Heart left ventricle (tissue), 16 donors: Measurements from ENCODE around the gene SNAPC2. TPM values are rescaled to one million over a fixed set of nuclear protein-coding genes. Genes with fewer than 3 reads are reported as not detected.

Experiments used
- ATAC-seq, 4 donors: fragments of 200-7000 bp; cut with Tn5 transposase; one replicate each; pipeline ENCODE4 v1.9.1; 2020 to 2022; ENCODE audit warnings: moderate library complexity in 4 of 4, mild to moderate bottlenecking in 3 of 4, moderate number of reproducible peaks in 1 of 4
- DNase-seq, 5 donors: peaks; one replicate each; pipeline ENCODE4 v3.0.0-alpha.2; 2020
- H3K27ac ChIP-seq, 12 donors: fragments of 200-600 bp; sonication (generic) in 4 of 12; one replicate each; pipeline versions ENCODE4 v1.5.0 to v1.8.0; 2016 to 2022; ENCODE audit warnings: mild to moderate bottlenecking in 2 of 12
- H3K27me3 ChIP-seq, 9 donors: fragments of 200-600 bp; sonication (generic) in 2 of 9; one replicate each; pipeline versions ENCODE4 v1.5.1 to v1.8.0; 2016 to 2022; ENCODE audit warnings: mild to moderate bottlenecking in 3 of 9
- H3K36me3 ChIP-seq, 9 donors: fragments of 200-600 bp; sonication (generic) in 2 of 9; one replicate each; pipeline versions ENCODE4 v1.5.0 to v1.8.0; 2018 to 2022; ENCODE audit warnings: mild to moderate bottlenecking in 2 of 9
- H3K4me1 ChIP-seq, 12 donors: fragments of 200-600 bp; sonication (generic) in 4 of 12; one replicate each; pipeline versions ENCODE4 v1.5.0 to v1.8.0; 2016 to 2022; ENCODE audit warnings: mild to moderate bottlenecking in 3 of 12
- H3K4me3 ChIP-seq, 12 donors: fragments of 200-600 bp; sonication (generic) in 4 of 12; one replicate each; pipeline versions ENCODE4 v1.5.0 to v1.8.0; 2017 to 2022; ENCODE audit warnings: mild to moderate bottlenecking in 9 of 12, moderate library complexity in 4 of 12
- H3K9me3 ChIP-seq, 12 donors: fragments of 200-600 bp; sonication (generic) in 4 of 12; one replicate each; pipeline versions ENCODE4 v1.5.0 to v1.8.0; 2016 to 2022; ENCODE audit warnings: mild to moderate bottlenecking in 1 of 12
- CTCF ChIP-seq, 12 donors: fragments of 200-600 bp; sonication (generic) in 4 of 12; IDR thresholded peaks; one replicate each; pipeline versions ENCODE4 v1.5.0 to v1.8.0; 2018 to 2022; ENCODE audit warnings: antibody characterized with exemption in 12 of 12, mild to moderate bottlenecking in 5 of 12
- POLR2A ChIP-seq, 2 donors: fragments of 450-650 bp; IDR thresholded peaks; one replicate each; pipeline ENCODE4 v1.6.1; 2017; ENCODE audit warnings: antibody characterized with exemption in 2 of 2, mild to moderate bottlenecking in 2 of 2, moderate library complexity in 2 of 2
- WGBS, 4 donors: extraction: QIAGEN DNeasy Blood & Tissue Kit in 2 of 4; methylation state at CpG; one replicate each; pipeline versions ENCODE4 v1.1.5 to v1.1.7; 2013 to 2018; 5-methylcytosine and 5-hydroxymethylcytosine counted together
- intact Hi-C, 10 donors: fragments of 100-400 bp; cut with DNase I; formaldehyde crosslinking; loops; one replicate each; pipeline versions ENCODE4 v1.11.1 to v1.14.2; 2022
- polyA plus RNA-seq, 2 donors: library from polyadenylated mRNA; stranded (reverse); fragments of 200-250 nt; gene quantifications; one replicate each; pipeline ENCODE4 v1.2.3, GENCODE V29; 2013
- total RNA-seq, 9 donors: library from RNA; depleted of rRNA in 2 of 9; stranded (reverse); fragments of >200 nt in 2 of 9; fragmentation: NEBNext Ultra II Directional in 3 of 9; extraction: Animal tissue kit (Norgen Biotek cat#: 25700) in 3 of 9; gene quantifications; one replicate each; pipeline versions ENCODE4 v1.1.0 to v1.2.4, GENCODE V29; 2016 to 2023
- donor health status: ischemic (EF 13 %, LVEDD 7.1; RV severe dilation, severe dysfunction).
- donor health status: healthy with polysubstance abuse.
- donor health status: DM: no; HTN: yes; CAD: no.
- donor health status: DM: no; HTN: no; CAD: no.
- donor health status: ischemic (EF 25% LVEDD 6.9; RV normal size, moderate dysfunction).
- donor health status: ischemic (EF 25% LVEDD 5.7; RV mildly dilated, moderate dysfunction).
- donor health status: healthy.
- donor health status: DM: yes; HTN: yes; CAD: no.
- donor health status: ischemic (EF 35%, LVEDD 5.7; RV mildly dilated, moderate dysfunction).
- donor health status: nonischemic (EF 11% LVEDD 7.7; RV severe dilation, severe dysfunction).
- donor health status: DM: yes; HTN: yes; CAD: no.
- donor health status: PGD.
- donor health status: ischemic (EF 29% LVEDD 5.4; RV normal size, mild dysfunction).
- donor health status: nonischemic (EF 23%, LVEDD 6.1; RV moderate dilation, normal function).

SNAPC2 gene
- total and polyA plus RNA-seq, 11 donors: 6.8 to 28.9 (median 10.4) TPM

GRCh38 chr19:7903244-7904073, 16.7 kb upstream of the SNAPC2 start, which contains the start of gene MAP2K7:
MAP2K7 (plus strand) TSS chr19:7903877; CDS start chr19:7903945, 68 bp downstream.
- Histone ChIP-seq H3K9me3 (no peaks in the 10 kb centered on the region), H3K4me1 (peaks cover 0 to 51% (median 34%) of the 10 kb centered on the region in 12 donors), H3K27ac (peak within 1 kb of the TSS; percentile 70 to 93 (median 88)), H3K4me3 (peak within 1 kb of the TSS; percentile 69 to 97 (median 88)), H3K27me3 (no peaks in the 10 kb centered on the region), H3K36me3 (peaks cover 0 to 14% (median 0%) of the 10 kb centered on the region in 9 donors)
- ATAC-seq (peak; percentile 83 to 93 (median 88)), DNase-seq (peak; percentile 100)
- TF ChIP-seq POLR2A (IDR thresholded peaks at IDR 0.05) (peak in 1 of 2 donors; percentile 67), CTCF (IDR thresholded peaks at IDR 0.05) (peak; percentile 22 to 88 (median 65))
- whole genome bisulfite sequencing, 4 donors: 0% methylated on average over 48 to 89 of the region's 89 CpGs
- intact Hi-C loops: loop anchor here in 6 of 10 donors (1.0 to 10.0 kb wide), 10 partner anchors 15 to 249 kb away; partner anchors contain the start of genes SNAPC2 (in 2 of the 6), TIMM44 (in 1 of the 6) and TRAPPC5 (in 1 of the 6)

DNA sequence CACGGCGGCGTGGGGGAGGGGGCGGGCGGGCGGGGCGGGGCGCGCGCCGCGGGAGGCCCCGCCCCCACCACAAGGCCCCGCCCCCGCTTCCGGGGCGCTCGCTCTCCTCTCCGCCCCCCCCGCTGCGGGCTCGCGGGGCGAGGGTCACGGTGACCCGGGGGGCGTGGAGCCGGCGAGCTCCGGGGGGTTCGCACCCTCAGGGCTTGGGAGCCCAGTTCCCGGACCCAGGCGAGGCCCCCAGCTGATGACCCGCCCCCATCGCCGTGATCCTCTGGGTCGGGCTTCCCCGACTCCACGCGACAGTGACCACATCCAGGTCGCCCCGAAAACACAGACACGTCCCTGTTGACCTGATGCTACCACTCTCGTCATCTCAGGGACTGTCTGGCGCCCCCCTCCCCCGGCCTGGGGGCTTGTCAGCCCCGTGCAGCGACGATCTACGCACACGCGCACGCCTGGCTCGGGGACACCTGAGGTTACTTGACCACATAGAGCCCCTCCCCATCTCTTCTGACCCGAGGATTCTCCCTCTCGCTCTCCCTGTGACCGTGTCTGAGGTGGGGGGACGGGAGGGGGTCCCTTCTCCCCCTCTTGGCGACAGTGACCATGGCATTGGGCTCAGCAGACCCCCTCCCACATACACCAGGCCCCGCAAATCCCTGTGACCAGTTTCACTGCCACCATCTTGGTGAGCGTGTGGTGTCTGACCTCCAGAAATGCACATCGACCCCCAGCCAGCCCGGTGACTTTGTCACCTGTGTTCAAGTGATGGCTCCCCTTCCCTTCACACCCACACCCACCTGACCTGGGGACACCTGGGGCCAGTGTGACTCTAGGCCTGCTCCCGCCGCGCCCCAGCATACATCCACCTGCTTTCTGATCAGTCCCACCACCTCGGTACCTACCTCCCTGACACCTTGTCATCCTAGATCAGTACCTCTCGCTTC, 15.8 kb upstream of the SNAPC2 start:
- Histone ChIP-seq H3K27me3 (no peaks in the 10 kb centered on the region), H3K4me3 (peak overlapping the region; percentile 69 to 97 (median 88)), H3K36me3 (peaks cover 0 to 16% (median 0%) of the 10 kb centered on the region in 9 donors), H3K27ac (peak overlapping the region; percentile 70 to 93 (median 86)), H3K9me3 (no peaks in the 10 kb centered on the region), H3K4me1 (peaks cover 0 to 59% (median 35%) of the 10 kb centered on the region in 12 donors)
- peak in 4 of 5 donors; percentile 65 to 83 (median 68) for DNase-seq
- no peak for TF ChIP-seq POLR2A (IDR thresholded peaks at IDR 0.05)
- no peak for TF ChIP-seq CTCF (IDR thresholded peaks at IDR 0.05)
- 10 to 24% (median 15%) methylated on average over 26 to 68 of the region's 68 CpGs for WGBS, 4 donors
- intact Hi-C loops: loop anchor here in 5 of 10 donors (2.0 to 10.0 kb wide), 7 partner anchors 14 to 250 kb away; partner anchors contain the start of gene TRAPPC5 (in 1 of the 5)
- peak in 3 of 4 donors; percentile 11 to 60 (median 40) for ATAC-seq

DNA sequence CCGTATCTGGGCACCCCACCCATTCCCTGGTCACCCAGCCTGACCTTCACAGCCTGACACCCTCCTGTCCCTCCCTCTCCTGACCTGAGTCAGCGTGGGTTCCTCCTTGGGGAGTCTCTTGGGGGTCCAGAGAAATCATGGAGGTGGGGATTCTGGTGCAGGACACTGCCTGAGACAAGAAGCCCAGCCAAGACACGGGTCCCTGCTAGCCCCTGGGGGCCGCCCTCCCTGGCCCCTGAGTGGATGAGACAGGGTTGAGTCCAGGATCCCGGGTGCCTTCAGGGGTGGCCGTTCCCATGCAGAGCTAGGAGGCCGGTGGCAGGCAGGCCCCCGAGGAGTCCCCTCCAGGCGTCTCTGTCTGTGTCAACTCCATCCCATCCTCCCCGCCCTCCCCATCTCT, 14.9 kb upstream of the SNAPC2 start:
- no peak overlapping the region for H3K27ac ChIP-seq
- peaks cover 0 to 61% (median 36%) of the 10 kb centered on the region in 12 donors for H3K4me1 ChIP-seq
- intact Hi-C loops: loop anchor here in 2 of 10 donors (2.0 to 10.0 kb wide), 3 partner anchors 14 to 250 kb away; no protein-coding TSS in a partner anchor
- no peaks in the 10 kb centered on the region for H3K27me3 ChIP-seq
- no peaks in the 10 kb centered on the region for H3K9me3 ChIP-seq
- DNase-seq (peak in 1 of 5 donors; percentile 28), ATAC-seq (no peak)
- TF ChIP-seq POLR2A (IDR thresholded peaks at IDR 0.05) (no peak), CTCF (IDR thresholded peaks at IDR 0.05) (no peak)
- peak overlapping the region in 8 of 12 donors; percentile 80 to 97 (median 92) for H3K4me3 ChIP-seq
- peaks cover 1 to 26% (median 6%) of the 10 kb centered on the region in 9 donors for H3K36me3 ChIP-seq
- 66 to 73% (median 67%) methylated on average over 8 to 10 of the region's 10 CpGs for WGBS, 4 donors
